Measurements from ENCODE around the gene SOX11. TPM values are rescaled to one million over a fixed set of nuclear protein-coding genes. Genes with fewer than 3 reads are reported as not detected.
A peak's percentile ranks its signal among the peaks of the same experiment; 100 is the strongest.

The SOX11 gene
- total RNA-seq, 2 donors from 2014 or later: not detected

DNA sequence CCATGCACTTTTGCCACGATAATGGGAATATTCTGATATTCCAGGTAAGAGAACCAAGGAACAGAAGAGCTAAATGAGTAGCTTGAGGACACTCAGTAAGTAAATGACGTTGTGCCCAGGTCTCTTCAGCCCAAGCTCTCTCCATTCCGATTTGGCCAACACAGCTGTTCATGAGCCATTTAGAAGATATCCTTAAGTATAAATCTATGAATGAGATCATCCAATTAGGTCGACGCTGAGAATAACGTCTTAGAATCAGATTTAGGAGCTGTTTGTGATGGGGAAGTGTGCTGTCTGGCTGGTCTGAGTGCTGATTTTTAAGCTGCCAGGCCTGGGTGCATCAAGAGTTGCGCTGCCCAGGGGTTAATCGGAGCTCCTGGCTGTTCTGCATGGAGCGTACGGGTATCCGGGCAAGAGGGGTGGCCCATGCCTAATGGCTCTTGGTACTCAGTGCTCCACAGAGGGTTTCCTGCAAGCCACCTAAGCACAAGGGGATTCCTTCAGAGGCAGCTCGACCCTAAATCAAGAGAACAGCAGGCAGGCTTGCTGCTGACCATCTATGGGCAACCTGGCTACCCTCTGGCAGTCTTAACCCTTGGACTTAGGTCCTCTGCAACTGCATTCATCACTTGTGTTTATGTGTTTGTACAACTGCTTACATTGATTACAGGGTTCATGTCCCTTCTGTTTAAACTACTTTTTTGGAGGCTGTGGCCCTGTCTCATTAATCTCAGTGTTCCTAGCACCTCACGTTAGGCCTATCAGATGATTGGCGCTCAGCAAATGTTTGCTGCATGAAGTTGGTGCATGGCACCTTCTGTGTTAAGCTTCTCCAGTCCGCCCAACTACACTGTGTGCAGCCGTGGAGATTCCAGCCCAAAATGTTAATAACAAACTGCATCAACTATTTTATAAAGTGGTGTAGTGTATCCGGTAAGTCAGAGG, 31.9 kb downstream of the SOX11 start:
- Mint-ChIP-seq H3K36me3 (ENCODE audit: low read depth) (no peaks in the 10 kb centered on the region), H3K9me3 (peaks cover 4% of the 10 kb centered on the region), H3K27me3 (peaks cover 15% of the 10 kb centered on the region), H3K4me3 (no peak overlapping the region), H3K4me1 (no peaks in the 10 kb centered on the region), H3K27ac (no peak overlapping the region)
- no peak for ATAC-seq (replicated peaks)

DNA sequence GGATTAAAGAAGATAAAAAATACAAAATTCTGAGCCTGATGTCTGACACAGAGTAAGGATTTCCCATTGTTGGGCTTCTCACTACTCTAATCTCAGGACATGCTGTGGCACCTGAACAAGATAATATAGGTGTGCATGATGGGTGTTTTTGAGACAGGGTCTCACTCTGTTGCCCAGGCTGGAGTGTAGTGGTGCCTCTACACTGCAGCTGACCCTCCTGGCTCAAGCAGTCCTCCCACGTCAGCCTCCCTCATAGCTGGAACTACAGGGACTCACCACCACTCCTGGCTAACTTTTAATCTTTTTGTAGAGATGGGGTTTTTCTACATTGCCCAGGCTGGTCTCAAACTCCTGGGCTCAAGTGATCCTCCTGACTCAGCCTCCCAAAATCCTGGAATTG, 32.9 kb downstream of the SOX11 start:
- Mint-ChIP-seq H3K4me1 (no peaks in the 10 kb centered on the region), H3K9me3 (peaks cover 4% of the 10 kb centered on the region), H3K27me3 (peaks cover 15% of the 10 kb centered on the region), H3K36me3 (ENCODE audit: low read depth) (no peaks in the 10 kb centered on the region), H3K27ac (no peak overlapping the region), H3K4me3 (no peak overlapping the region)
- ATAC-seq (replicated peaks): no peak

DNA sequence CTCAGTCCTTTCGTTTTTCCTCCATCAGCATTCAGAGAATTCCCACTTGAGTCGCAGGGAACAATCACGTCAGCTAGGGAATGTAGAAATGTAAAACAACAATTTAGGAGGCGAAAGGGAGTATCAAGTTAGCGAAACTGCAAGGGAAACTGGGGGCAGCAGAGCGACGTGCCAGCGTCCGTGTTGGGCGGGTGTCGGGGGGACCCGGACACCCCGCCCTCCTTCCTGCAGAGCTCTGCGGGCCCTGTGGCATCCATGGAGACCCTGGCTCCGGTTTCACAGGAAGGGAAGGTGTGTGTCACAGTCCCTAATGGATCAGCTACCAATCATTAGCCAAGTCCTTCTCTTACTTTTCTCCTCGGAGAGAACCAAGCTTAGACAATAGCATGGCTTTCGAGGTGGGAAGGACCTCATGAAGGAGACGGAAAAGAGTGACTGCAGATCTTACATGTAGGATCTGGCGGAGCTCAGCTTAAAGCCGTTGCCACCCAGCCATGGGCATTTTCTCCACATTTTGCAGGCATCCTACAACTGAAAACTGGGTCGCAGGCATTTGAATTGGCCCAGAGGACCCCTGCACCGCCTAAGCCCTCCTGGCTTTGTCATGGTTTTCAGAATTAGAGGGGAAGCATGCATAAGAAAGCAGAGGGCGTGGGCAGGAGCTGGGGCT, 33.7 kb downstream of the SOX11 start:
- peaks cover 15% of the 10 kb centered on the region for H3K27me3 Mint-ChIP-seq
- peak overlapping the region; percentile 19 for H3K4me3 Mint-ChIP-seq
- no peaks in the 10 kb centered on the region for H3K36me3 Mint-ChIP-seq (ENCODE audit: low read depth)
- no peak overlapping the region for H3K27ac Mint-ChIP-seq
- no peaks in the 10 kb centered on the region for H3K9me3 Mint-ChIP-seq
- ATAC-seq (replicated peaks): no peak
- no peaks in the 10 kb centered on the region for H3K4me1 Mint-ChIP-seq

DNA sequence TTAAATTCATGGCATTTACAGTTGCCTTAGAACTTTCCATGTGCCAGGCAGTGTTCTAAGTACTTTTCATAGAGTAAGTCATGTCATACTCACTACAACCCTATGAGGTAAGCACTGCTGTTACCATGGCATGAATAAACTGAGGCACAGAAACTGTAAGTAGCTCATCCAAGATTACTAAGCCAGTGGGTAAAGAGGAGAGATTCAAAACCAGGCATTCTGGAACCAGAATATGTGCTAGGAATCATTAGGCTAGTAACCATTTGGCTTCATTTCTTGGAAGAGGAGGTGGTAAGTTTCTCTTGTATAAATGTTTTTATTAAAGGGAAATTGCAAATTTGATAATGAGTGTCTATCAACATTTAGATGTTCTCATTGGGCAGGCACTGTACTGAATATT, 35.1 kb downstream of the SOX11 start:
- H3K9me3 Mint-ChIP-seq: peaks cover 2% of the 10 kb centered on the region
- H3K4me1 Mint-ChIP-seq: no peaks in the 10 kb centered on the region
- no peak overlapping the region for H3K27ac Mint-ChIP-seq
- no peak overlapping the region for H3K4me3 Mint-ChIP-seq
- no peak for ATAC-seq (replicated peaks)
- H3K36me3 Mint-ChIP-seq (ENCODE audit: low read depth): no peaks in the 10 kb centered on the region
- peaks cover 15% of the 10 kb centered on the region for H3K27me3 Mint-ChIP-seq

DNA sequence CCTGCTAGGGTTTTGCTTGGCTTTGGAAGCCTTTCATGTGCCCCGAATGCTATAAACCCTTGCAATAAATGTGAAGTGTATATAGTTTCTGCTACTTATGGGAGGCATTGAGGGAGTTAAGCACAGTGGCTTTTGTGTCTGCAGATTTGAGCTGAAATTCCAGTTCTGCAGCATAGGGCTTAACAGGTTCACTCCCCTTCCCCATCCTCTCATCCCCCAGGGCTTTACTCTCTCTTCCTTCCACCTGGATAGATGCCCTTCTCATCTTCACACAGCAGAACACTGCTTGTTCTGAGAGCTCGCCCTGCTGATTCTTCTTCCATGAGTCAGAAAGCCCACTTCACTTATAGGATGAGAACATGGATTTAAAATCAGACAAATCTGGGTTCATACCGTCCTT, 37.2 kb downstream of the SOX11 start:
- no peak for ATAC-seq (replicated peaks)
- Mint-ChIP-seq H3K36me3 (ENCODE audit: low read depth) (no peaks in the 10 kb centered on the region), H3K4me3 (no peak overlapping the region), H3K27ac (no peak overlapping the region), H3K27me3 (peaks cover 15% of the 10 kb centered on the region), H3K4me1 (no peaks in the 10 kb centered on the region), H3K9me3 (peaks cover 4% of the 10 kb centered on the region)

DNA sequence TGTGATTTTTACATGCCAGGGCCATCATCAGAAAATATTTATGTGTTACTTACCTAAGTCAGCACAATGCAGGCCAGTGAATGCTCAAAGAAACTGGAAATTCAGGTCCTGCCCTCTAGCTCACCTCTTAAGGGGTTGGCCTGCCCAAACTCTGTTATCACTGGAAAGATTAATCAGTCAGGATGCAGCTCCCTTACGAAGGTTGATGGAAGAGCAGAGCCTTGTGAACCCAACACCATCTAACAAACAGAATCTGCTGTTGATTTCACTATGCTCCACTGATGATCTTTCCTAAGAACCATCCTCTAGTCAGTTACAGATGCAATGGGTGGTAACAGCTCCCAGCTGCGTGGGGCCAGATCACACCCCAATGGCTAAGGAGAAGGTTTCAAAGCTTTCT, 38.2 kb downstream of the SOX11 start:
- H3K4me1 Mint-ChIP-seq: no peaks in the 10 kb centered on the region
- no peaks in the 10 kb centered on the region for H3K36me3 Mint-ChIP-seq (ENCODE audit: low read depth)
- no peak overlapping the region for H3K27ac Mint-ChIP-seq
- H3K4me3 Mint-ChIP-seq: no peak overlapping the region
- H3K9me3 Mint-ChIP-seq: peaks cover 4% of the 10 kb centered on the region
- H3K27me3 Mint-ChIP-seq: peaks cover 15% of the 10 kb centered on the region
- ATAC-seq (replicated peaks): no peak

DNA sequence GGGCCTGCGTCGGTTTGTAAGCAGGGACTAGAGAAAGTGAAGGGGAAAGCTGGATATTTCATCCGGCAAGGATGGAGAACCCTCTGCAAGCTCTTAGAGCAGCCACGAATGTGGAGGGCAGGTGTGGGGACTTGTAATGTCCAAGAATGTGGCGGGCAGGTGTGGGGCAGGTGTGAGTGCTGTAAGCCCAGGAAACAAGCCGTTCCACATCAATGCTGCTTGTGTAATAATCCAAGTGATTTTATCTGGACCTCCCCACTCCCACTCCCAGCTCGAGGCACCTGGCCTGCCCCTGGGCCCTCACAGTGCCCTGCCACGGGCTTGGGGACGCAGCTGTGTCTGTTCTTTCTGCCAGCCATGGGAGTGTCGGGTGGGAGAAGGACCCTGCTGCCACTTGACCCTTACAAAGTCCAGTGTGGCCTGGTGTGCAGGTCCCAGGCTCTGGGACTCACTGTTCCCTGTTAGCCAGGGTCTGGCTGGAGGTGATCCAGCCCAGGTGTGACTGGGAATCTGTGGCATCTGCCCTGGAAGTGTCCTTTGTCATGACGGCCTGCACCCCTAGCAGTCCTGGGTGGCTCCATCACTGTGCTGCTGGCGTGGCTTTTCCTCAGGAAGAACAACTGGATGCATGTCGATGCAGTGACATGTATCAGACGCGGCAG, 42.8 kb downstream of the SOX11 start:
- ATAC-seq (replicated peaks): no peak
- Mint-ChIP-seq H3K4me3 (no peak overlapping the region), H3K27me3 (no peaks in the 10 kb centered on the region), H3K27ac (no peak overlapping the region), H3K9me3 (peaks cover 4% of the 10 kb centered on the region), H3K36me3 (ENCODE audit: low read depth) (no peaks in the 10 kb centered on the region), H3K4me1 (no peaks in the 10 kb centered on the region)

DNA sequence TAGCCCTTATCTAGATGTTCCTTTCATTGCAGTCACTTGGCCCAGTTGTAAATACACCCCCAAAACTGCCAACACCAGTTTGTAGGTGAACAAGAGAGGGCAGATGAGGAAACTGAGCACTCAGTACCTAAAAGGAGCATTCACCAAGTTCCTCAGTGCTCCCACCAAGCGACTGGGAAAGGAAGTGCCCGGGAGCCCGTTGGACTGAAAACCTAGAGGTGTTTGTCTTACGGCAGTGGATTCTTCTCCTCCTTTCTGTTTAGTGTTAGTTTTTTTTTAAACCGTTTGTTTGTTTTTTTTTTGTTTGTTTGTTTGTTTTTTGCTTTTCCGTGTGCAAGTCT, 43.3 kb downstream of the SOX11 start:
- Mint-ChIP-seq H3K27ac (no peak overlapping the region), H3K36me3 (ENCODE audit: low read depth) (no peaks in the 10 kb centered on the region), H3K4me1 (no peaks in the 10 kb centered on the region), H3K27me3 (no peaks in the 10 kb centered on the region), H3K4me3 (no peak overlapping the region), H3K9me3 (peaks cover 4% of the 10 kb centered on the region)
- no peak for ATAC-seq (replicated peaks)

DNA sequence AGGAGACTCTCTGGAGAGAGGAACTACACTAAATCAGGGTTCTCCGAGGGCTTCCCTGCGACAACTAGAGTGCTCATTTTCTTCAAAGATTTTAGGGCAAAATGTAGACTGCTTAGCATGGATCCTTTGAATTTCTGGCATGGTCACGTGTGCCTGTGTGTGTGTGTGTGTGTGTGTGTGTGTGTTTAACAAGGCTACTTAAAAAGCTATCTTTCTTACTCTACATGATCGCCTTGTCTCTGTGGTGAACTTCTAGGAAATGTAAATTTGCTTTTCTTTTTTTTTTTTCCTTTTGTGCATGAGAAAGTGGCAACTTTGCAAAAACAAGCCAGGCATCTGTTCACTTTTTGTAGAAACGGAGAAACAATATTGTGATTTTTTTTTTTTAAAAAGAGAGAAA, 43.9 kb downstream of the SOX11 start:
- H3K4me3 Mint-ChIP-seq: no peak overlapping the region
- H3K27me3 Mint-ChIP-seq: no peaks in the 10 kb centered on the region
- no peaks in the 10 kb centered on the region for H3K4me1 Mint-ChIP-seq
- no peak for ATAC-seq (replicated peaks)
- H3K9me3 Mint-ChIP-seq: peaks cover 4% of the 10 kb centered on the region
- H3K36me3 Mint-ChIP-seq (ENCODE audit: low read depth): no peaks in the 10 kb centered on the region
- H3K27ac Mint-ChIP-seq: no peak overlapping the region

DNA sequence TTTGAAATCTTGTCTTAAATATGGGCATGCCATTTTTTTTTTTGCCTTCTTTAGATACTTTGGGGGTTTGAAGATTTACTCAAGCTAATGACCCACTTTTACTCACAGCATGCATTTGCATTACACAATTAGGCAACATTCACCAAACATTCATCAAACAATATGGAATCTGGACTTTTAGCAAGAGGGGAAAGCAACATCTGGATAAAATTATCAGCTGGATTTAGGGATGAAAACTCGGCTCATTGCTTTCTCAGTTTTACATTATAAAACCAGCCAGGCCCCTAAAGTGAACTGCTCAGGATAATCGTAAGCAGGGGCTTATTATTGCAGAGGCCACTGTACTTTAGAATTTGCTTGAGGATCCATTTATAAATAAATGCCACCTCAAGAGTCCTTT, 44.7 kb downstream of the SOX11 start:
- no peak for ATAC-seq (replicated peaks)
- Mint-ChIP-seq H3K27ac (no peak overlapping the region), H3K36me3 (ENCODE audit: low read depth) (no peaks in the 10 kb centered on the region), H3K4me3 (no peak overlapping the region), H3K27me3 (no peaks in the 10 kb centered on the region), H3K9me3 (peaks cover 4% of the 10 kb centered on the region), H3K4me1 (no peaks in the 10 kb centered on the region)

DNA sequence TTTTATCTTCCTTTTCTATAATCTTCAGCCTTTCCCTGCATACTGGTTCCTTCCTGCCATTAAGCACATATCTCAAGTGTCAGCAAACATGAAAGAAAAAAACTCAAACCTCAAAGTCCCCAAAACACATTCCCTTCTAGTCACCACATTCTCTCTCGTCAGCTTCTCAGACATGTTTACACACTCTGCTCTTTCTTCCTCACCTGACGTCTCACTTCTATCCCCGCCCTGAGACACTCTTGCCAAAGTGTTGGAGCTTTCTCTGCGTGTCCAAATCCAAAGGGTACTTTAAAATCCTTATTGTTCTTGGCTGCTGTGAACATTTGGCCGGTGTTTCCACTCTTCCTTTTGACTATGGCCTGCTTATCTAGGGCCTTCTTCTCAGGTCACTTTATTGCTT, 47.9 kb downstream of the SOX11 start:
- no peaks in the 10 kb centered on the region for H3K36me3 Mint-ChIP-seq (ENCODE audit: low read depth)
- no peak overlapping the region for H3K4me3 Mint-ChIP-seq
- no peaks in the 10 kb centered on the region for H3K9me3 Mint-ChIP-seq
- H3K27me3 Mint-ChIP-seq: no peaks in the 10 kb centered on the region
- no peak for ATAC-seq (replicated peaks)
- H3K4me1 Mint-ChIP-seq: no peaks in the 10 kb centered on the region
- H3K27ac Mint-ChIP-seq: no peak overlapping the region

DNA sequence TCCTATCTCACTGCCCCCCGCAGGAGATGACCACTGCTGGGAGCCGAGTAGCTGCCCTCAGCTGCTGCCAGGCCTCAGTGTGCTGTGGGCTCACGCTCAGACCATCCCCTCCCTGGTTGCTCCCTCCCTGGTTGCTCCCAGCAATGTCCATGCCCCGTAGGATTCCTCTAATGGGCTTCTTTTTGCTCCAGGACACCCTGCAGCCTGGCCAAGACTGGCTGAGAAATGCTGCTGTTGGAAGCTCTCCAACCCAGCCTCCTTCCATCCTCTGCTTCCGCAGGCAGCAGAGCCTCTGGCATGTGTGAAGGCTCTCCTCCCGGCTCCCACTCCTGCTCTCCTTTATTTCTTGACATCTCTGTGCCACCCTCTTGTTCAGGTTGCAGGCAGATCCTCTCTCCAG, 48.6 kb downstream of the SOX11 start:
- H3K36me3 Mint-ChIP-seq (ENCODE audit: low read depth): no peaks in the 10 kb centered on the region
- H3K27ac Mint-ChIP-seq: no peak overlapping the region
- H3K4me1 Mint-ChIP-seq: no peaks in the 10 kb centered on the region
- H3K9me3 Mint-ChIP-seq: no peaks in the 10 kb centered on the region
- H3K27me3 Mint-ChIP-seq: no peaks in the 10 kb centered on the region
- no peak overlapping the region for H3K4me3 Mint-ChIP-seq
- ATAC-seq (replicated peaks): no peak

DNA sequence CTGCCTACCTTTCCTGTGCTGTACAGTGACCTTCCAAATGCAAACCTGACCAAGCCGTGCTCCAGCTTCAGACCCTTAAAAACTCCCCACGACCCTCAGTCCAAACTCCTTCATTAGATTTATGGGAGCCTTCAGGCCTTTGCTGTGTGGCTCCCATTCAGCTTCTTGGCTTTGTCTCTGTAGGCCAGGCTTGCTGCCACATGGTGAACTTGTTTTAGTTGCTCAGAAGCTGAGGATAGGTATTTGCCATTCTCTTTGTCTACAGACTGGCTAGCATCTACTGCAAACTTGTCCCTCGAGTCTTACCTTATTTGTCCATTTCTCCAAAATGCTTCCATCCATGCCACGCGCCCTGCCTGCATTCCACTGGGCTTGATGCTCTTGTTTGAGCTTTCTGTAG, 49.1 kb downstream of the SOX11 start:
- no peaks in the 10 kb centered on the region for H3K27me3 Mint-ChIP-seq
- no peak for ATAC-seq (replicated peaks)
- H3K9me3 Mint-ChIP-seq: no peaks in the 10 kb centered on the region
- H3K4me3 Mint-ChIP-seq: no peak overlapping the region
- H3K4me1 Mint-ChIP-seq: no peaks in the 10 kb centered on the region
- H3K36me3 Mint-ChIP-seq (ENCODE audit: low read depth): no peaks in the 10 kb centered on the region
- H3K27ac Mint-ChIP-seq: no peak overlapping the region

DNA sequence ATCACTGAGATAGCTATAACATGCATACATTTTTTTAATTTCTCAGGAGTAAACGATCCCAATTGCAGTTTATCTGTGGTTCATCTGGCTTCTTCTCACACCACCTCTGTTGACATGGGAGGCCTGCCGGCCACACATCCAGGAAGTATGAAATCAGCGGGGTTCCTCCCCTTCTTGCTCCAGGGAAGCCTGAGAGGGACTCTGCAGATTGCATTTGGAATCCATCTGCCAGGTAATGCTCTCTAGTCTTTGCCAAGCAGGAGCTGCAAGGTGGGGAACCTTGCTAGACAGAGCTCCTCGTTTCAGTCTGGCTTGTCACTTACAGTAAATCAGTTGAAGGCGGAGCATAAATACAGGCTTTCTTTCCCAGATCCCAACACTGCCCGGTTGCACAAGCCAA, 49.9 kb downstream of the SOX11 start:
- Mint-ChIP-seq H3K4me1 (no peaks in the 10 kb centered on the region), H3K9me3 (no peaks in the 10 kb centered on the region), H3K27ac (no peak overlapping the region), H3K27me3 (no peaks in the 10 kb centered on the region), H3K4me3 (no peak overlapping the region), H3K36me3 (ENCODE audit: low read depth) (no peaks in the 10 kb centered on the region)
- no peak for ATAC-seq (replicated peaks)

DNA sequence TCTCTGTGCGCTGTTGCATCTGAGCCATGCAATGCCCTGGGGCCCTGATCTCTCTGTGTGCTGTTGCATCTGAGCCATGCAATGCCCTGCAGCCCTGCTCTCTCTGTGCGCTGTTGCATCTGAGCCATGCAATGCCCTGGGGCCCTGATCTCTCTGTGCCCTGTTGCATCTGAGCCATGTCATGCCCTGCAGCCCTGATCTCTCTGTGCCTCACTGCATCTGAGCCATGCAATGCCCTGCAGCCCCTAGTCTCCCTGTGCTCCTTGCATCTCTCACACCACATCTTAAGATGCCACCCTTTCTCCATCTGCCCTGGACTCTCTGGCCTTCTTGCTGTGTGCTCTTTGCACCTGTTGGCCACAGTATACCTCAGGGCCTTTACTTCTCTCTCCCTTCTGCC, 56.2 kb downstream of the SOX11 start:
- H3K4me3 Mint-ChIP-seq: no peak overlapping the region
- H3K9me3 Mint-ChIP-seq: peaks cover 10% of the 10 kb centered on the region
- ATAC-seq (replicated peaks): no peak
- H3K36me3 Mint-ChIP-seq (ENCODE audit: low read depth): no peaks in the 10 kb centered on the region
- H3K27me3 Mint-ChIP-seq: peaks cover 3% of the 10 kb centered on the region
- no peaks in the 10 kb centered on the region for H3K4me1 Mint-ChIP-seq
- no peak overlapping the region for H3K27ac Mint-ChIP-seq
